HG02642 (cell line): ENCODE results near the gene UGT1A8.
"Not testable (repeated sequence)": the region's sequence is repeated elsewhere in the genome, so short reads cannot be mapped to it uniquely, and the experiment has no call there.

ENCODE experiments used
- ATAC-seq: cut with Tn5 transposase; IDR thresholded peaks from one replicate; pipeline ENCODE4 v1.9.1; 2021; ENCODE audit warnings: mild to moderate bottlenecking; ENCODE audit not compliant: unreplicated experiment, poor library complexity

UGT1A8 gene

DNA sequence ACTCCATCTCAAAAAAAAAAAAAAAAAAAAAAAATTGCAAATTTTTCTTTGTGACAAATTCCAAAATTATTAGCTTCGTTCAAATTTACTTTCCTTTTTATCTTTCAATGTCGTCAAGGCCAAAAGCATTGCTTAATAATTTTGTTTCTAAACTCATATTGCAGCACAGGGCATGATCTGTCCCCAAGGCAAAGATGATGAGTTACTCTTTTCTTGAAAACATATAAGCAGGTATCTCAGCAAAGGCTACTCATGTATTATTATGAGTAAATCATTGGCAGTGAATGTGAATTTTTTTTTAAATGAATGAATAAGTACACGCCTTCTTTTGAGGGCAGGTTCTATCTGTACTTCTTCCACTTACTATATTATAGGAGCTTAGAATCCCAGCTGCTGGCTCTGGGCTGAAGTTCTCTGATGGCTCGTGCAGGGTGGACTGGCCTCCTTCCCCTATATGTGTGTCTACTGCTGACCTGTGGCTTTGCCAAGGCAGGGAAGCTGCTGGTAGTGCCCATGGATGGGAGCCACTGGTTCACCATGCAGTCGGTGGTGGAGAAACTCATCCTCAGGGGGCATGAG, 64.2 kb downstream of the UGT1A8 start, which contains the start of gene UGT1A7:
Gene UGT1A7 (plus strand): TSS at position 381 of the 579 bp plus-strand sequence. CDS start 37 bp downstream, at position 418.
- ATAC-seq, result no peak

DNA sequence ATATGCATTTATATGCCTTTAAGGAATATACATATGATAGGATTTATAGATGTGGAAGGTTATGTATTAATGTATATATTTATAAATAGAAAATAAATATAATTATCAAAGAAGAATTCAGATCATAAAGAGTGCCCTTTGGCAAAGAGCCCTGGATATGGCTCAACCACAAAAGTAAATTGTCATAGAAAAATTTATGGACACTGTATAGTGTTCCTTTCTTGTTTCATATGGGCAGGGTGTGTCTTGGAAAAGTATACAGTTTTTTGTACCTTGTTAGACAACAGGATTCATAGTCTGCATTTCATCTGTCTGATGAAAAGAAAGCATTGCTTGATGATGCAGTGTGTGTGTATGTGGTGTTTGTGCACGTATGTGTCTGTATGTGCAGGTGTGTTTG, 67.2 kb downstream of the UGT1A8 start:
- no peak for ATAC-seq

DNA sequence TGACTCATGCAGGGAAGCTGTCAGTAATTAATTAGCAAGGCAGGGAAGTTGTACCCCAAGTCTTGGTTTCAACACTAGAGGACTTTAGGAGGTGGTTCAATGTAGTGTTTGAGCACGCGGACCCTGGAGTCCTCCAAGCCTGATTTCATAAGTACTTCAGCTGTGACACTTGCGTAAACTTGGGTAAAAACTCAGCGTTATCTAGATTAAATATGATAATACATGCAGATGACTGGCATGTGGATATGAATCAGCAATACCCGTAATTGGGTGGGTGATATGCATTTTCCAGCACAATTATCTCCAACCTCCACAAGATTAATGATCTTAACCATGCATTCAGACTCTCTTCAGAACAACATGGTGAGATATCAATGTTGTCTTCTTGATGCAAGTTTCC, 69.5 kb downstream of the UGT1A8 start:
- no peak for ATAC-seq

DNA sequence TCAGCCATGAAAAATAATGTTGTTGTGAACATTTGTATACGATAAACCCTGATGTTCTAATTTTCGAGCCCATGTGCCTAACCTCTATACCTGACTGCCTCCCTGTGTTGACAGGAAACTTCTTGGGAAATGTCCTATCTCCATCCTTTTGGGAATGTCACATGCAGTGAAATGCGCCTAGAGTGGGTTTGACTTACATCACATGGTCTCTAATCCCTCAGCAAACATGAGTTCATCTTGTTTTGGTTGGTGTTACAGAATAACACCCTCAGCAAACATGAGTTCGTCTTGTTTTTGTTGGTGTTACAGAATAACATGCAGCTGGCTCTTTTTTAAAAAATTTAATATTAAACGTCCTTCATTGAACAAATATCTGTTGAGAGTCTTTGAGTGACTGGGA, 70.9 kb downstream of the UGT1A8 start:
- ATAC-seq, result no peak

DNA sequence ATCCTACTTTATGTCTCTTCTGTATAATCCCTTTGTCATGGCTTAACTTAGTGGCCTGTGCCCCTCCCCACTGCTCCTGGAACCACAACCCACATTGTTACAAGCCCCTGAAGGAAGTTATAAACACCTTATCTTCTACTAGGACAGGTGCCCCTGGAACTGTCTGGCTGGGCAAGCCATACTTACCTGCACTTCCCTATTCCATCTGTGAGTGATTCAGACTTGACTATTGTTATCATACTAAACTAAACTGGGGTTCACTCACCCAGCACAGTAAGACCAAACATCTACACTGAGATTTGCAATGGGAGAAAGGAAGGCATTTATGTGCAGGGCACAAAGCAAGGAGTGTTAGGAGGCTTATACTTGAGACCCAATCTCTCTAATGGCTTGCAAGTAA, 71.6 kb downstream of the UGT1A8 start:
- no peak for ATAC-seq

DNA sequence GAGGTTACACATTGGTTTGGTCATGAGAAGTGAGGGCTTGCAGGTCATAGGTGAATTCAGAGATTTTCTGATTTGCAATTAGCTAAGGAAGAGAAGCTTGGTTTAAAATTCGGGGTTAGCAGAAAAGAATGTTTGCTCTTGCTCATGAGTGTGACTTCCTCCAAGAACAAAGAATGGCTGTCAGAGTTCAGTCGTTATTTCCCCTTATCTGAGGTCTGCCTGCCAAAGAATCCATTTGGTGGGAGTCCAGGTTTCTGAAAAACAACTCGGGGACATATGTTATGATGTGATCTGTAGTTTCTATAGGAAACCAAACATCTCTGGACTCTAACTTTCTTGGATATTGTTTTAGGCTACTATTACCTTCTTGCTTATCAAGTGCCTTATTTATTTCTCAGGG, 72.1 kb downstream of the UGT1A8 start:
- ATAC-seq, result no peak

DNA sequence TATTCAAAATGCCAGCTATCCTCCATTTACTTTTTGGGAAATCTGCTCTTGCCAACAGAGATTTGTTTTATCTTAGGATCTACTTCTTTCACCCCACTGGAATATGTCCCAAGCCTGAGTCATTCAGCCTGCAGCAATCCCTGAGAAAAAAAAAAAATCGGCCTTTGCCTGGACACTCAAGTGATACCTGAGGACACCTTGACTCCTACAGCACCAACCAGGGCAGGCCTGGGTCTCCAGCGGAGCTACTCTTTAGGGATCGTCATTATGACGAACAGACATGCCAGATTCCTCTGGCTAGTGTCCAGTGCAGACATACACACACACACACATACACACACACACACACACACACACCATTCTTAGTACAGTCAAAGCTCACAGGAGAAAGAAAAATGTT, 73.0 kb downstream of the UGT1A8 start:
- no peak for ATAC-seq

DNA sequence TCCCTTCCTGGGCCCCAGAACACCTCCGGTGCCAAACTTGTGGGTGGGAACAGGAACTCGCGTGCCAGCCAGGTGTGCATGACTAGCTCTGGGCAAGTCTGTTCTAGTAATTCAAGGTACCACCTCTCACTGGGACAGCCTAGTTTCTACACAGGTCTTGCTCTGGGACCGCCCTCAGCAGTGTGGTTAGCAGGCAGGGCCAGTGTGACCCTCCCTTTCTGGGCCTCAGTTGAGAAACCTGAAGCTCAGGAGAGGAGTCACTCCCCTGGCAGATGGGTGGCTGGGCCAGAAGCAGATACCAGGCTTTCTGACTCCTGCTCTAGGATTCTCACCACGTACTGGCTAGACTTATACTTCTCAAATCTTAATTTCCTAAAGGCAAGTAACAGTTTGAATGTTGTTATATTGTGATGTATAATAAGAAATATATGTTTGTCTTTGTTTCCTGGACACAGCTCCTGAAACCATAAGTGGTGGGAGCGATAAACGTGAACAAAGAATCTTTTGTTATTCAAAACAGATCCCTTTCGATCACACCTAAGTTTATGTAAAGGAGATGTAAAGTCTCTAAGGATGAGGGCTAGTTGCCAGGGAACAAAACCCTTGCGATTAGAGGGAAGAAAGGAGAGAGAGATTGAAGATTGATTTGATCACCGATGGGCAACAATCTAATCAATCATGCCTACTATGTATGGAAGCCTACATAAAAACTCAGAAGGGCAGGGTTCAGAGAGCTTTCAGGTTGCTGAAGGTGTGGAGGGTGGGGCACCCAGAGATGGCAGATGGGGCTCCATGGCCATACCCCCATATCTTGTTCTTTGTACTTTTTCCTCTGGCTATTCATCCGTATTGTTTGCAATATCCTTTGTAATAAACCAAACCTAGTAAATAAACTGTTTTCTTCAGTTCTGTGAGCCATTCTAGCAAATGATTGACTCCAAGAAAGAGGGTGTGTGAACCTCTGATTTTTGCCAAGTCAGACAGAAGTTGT, 74.3 kb downstream of the UGT1A8 start:
- no peak for ATAC-seq

DNA sequence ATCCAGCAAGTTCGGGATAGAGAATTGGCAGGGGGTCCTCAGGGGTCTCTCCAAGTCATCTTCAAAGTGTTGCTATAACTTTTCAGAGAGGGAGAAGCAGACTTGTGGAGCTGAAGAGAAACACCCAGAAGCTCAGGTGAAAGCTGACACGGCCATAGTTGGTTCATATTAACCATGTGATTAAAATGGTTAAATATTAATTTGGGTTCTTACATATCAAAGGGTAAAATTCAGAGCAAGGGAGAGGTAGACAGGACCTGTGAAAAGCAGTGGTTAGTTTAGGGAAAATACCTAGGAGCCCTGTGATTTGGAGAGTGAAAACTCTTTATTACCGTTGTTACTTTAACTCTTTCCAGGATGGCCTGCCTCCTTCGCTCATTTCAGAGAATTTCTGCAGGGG, 75.2 kb downstream of the UGT1A8 start, which contains the start of gene UGT1A6:
Gene UGT1A6 (plus strand): TSS at position 243 of the 400 bp plus-strand sequence. CDS start 115 bp downstream, at position 358.
- ATAC-seq, result no peak

DNA sequence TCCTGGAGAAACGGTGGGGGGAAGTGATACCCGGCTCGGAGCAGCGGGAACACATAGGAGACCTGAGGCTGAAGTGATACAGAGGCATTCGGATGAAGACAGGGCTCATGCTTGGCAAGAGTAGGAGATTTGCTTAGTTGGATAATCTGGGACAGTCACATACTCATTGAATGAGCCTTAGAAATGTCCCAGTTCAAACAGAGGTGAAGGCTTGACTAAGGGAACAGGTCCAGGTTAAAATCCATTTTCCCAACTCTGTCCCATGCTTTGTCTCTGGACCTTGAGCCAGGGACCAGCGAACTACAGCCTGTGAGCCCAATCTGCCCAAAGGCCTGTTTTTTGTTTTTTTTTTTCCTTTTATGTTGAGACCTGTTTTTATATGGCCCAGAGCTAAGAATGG, 76.5 kb downstream of the UGT1A8 start:
- ATAC-seq, result no peak

DNA sequence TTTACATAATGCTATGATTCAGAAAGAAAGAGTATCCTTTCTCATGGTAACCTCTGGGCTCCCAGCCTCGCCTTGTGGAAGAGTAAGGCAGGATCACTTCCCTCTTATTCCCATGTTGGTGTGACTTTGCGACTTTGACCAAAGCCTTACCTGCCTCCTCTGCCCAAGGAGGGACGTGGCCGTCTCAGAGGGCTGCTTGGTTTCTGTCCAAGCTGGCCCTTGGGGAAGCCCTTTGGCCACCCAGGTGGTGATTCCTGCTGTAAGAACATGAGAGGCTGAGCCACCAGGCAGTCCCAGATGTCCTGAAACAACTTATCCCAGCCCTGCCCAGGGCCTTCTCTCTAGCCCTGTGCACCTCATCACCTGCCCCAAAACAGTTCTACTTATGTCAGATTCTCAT, 81.3 kb downstream of the UGT1A8 start:
- ATAC-seq, result no peak

DNA sequence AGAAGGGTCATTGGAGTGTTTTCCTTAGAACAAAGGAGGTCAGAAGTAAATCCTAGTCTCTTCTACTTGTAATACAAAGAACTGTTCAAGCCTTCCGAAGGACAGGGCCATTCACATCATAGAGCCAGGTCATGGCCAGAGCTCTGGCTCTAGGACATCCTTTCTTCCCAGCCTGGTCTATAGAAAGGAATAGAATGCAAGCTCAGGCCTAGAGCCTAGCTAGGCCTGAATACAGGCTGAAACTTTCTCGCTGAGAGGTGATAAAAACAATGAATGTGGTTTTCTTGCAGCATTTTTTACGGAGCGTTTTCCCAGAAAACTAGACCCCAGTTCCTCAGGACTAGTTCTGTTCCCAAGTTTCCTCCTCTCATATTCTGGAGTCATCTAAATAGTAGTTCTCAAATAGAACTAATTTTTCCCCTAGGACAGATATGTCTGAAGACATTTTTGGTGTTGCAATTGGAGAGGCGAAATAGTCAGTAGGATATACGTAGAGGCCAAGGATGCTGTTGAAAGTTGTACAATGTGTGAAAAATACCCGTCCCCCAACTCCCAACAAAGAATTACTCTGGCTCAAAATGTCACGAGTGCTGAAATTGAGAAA, 82.1 kb downstream of the UGT1A8 start:
- no peak for ATAC-seq

DNA sequence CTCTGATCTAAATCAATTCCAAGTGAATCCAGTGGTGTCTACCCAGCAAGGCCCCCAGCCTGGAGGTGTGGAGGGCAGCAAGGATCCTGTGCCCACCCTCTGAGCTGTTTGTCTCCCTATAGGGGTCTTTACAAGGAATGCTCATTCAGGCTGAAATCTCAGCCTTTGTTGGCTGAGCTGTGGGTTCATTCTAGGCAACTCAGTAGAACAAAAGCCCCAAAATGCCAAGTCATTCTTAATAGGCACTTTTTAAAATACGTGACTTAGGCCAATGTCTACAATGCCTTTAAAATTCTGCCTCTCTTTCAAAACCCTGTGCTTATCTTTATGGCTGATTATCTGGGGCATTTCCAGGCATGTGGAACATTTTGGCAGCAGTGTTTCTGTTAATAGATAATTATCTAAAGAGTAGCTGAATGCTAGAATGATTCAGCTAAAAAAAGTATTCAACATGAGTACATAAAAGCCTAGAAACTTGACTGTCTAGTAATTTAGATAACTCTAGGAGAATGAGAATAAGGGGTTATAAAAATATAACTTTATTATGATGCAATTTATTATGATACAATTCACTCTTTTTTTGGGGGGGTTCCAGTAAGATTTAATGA, 82.7 kb downstream of the UGT1A8 start:
- no peak for ATAC-seq

DNA sequence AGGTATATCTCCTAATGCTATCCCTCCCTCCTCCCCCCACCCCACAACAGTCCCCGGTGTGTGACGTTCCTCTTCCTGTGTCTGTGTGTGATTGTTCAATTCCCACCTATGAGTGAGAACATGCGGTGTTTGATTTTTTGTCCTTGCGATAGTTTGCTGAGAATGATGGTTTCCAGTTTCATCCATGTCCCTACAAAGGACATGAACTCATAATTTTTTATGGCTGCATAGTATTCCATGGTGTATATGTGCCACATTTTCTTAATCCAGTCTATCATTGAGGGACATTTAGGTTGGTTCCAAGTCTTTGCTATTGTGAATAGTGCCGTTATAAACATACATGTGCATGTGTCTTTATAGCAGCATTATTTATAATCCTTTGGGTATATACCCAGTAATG, 83.4 kb downstream of the UGT1A8 start:
- ATAC-seq, result not testable (repeated sequence)

DNA sequence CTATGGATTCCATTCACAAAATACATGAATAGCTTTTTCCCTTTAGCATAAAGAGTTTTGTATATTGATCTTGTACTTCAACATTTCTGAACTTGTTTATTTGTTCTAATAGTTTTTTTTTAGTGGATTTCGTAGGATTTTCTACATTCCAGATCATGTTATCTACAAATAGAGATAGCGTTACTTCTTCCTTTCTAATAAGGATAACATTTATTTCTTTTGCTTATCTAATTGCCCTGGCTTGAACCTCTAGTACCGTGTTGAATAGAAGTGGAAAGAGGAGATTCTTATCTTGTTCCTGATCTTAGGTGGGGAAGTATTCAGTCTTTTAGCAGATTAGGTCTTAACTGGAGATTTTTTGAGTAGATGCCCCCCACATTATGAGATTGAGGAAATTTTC, 84.8 kb downstream of the UGT1A8 start:
- ATAC-seq, result no peak

DNA sequence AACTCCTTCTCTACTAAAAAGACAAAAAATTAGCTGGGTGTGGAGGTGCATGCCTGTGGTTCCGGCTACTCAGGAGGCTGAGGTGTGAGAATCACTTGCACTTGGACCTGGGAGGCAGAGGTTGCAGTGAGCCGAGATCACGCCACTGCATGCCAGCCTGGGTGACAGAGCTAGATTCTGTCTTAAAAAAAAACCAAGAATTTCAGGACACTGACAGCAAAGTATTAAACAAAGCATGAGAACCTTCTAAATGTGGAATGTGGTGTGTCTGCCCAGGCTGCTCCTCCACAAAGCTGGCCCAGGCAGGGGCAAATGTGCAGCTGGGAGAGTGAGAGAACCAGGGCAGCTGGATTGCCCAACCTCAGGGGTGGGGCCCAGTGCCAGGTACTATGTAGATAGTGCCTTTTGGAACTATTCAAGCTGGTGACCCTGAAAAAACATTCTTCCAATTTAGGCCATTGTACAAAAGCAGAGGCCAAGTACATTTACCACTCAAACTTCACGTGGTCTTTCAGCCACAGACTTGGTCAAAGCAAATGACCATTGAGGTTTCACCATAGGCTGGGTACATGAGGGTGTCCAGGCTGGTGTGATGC, 88.6 kb downstream of the UGT1A8 start:
- ATAC-seq, result no peak

DNA sequence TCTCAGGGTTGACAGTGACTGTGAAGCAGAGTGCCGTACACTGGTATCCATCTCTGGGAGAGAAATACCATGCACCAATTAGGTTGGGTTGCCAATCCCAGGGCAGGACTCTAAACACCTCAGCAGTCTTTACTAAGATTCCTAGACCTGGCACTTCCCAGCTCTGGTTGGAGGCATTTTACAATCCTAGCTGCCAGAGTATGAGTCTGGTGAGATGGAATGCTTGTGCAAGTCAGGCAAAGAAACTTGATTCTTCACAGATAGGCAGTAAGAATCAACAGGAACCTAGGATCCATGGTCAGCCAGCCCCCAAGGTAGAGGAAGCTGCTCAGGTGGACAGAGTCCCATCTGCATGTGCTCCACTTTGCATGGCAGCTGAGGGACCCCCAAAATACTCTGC, 89.3 kb downstream of the UGT1A8 start:
- ATAC-seq, result no peak

DNA sequence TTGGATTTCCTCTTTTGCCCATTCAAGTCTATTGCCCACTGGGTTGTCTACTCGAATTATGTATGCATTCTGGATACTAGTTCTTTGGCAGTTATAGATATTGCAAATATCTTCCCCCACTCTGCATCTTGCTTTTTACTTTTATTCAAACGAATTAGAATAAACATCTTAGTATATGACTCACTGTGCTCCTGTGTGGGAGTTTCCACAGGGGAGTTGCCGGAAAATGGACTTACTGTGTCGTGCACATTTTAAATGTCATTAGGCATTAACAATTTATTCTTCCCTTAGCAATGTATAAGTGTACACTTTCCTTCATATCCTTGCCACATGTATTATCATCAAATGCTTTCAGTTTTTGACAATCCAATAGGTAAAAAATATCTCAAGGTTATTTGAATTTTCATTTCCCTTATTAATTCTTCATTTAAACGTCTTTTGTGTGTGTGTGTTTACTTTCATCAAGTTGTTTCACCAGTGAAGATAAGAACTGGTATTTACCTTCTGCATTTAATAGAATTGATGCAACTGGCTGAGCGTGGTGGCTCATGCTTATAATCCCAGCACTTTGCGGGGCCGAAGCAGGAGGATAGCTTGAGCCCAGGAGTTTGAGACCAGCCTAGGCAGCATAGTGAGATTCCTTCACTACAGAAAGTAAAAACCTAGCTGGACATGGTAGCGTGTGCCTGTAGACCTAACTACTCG, 90.7 kb downstream of the UGT1A8 start:
- no peak for ATAC-seq

DNA sequence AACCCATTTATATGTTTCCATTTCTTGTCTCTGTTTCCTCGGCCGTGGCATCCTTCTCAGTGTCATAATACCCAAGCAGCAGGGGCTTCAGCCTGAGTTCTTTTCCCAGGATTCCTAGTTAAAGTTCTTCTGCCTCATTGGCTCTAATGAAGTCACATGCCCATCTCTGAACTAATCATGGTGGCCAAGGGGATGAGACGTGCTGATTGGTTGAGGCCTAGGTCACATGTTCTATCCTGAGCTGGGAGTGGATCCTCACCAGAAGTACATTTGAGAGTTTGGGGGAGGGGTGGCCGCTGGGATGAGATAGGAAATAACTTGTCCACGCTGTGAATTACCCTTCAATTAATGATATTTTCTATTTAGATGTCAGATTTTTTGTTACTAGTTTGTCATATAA, 91.5 kb downstream of the UGT1A8 start:
- no peak for ATAC-seq
